HG03342 (cell line): ENCODE measurements around the gene FMO3.

Experiments
- ATAC-seq: cut with Tn5 transposase; IDR thresholded peaks from one replicate; pipeline ENCODE4 v1.9.1; 2021; ENCODE audit warnings: mild to moderate bottlenecking, moderate library complexity; ENCODE audit not compliant: unreplicated experiment

FMO3 gene

DNA sequence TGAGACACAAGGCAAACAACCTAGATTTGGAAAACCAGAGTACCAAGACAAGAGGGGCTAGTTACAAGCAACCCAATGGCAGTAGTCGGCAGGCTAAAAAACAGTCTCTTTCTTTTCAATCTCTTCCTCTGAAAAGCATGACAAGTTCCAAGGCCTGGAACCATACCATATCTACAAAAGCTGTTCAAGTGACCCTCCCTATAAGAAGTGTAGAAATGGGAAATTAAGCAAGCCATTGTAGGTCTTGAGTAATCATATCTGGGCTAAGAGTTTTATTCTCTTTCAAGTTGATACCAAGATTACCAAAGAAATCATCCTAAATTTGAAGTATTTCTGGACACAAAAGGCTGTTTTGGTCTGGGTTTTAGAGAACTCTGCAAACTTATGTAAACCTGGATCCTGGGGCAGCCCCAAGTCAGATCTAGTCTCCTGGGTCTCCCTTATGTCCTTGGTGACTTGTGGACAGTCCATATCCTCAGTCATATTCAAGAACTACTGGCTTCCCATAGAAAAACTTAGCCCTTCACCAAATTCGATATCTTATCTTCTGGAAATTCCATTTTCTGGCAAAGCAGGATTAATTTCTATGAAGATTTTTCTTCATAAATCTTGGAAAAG is 24.7 kb downstream of the FMO3 start:
- ATAC-seq, result no peak

DNA sequence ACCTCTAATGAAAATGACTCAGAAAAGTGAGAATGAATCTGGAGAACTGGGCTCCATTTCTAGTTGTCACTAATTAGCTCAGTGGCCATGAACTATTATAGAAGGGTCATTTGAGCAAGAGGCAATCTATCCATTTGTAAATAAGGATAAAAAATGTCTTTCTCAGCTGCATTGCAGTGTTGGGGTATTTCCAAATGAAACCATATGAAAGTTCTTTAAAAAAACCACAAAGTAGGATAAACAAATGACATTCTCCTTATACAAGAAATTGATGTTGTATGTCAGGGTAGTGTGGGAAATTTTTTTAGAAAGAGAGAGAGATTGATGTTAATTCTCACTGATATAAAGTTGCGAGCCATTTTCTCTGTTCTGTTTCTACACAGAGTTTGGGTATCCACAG is 26.0 kb downstream of the FMO3 start:
- no peak for ATAC-seq

DNA sequence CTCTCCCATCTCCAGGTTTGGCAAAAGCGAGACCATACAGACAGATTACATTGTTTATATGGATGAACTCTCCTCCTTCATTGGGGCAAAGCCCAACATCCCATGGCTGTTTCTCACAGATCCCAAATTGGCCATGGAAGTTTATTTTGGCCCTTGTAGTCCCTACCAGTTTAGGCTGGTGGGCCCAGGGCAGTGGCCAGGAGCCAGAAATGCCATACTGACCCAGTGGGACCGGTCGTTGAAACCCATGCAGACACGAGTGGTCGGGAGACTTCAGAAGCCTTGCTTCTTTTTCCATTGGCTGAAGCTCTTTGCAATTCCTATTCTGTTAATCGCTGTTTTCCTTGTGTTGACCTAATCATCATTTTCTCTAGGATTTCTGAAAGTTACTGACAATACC is 26.4 kb downstream of the FMO3 start:
- ATAC-seq, result no peak

DNA sequence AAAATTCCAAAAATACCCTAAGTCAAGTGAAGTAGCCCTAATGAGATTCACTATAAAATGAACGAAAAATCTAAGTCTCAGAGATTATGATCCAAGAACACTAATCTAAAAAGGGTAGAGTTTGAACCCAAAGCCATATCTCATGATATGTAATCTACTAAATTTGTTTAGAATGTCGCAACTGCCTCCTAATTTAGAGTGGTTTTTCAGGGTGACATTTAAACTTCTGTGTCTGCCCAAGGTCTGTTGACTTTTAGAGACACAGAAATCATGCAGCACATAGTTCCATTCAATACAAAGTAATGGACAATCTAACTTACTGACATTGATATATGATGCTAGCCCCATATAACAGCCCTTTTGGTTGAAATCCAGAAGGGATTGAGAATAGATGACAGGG is 28.9 kb downstream of the FMO3 start:
- no peak for ATAC-seq

GRCh38 chr1:171122299-171122698 is 31.6 kb downstream of the FMO3 start:
- ATAC-seq, result no peak

DNA sequence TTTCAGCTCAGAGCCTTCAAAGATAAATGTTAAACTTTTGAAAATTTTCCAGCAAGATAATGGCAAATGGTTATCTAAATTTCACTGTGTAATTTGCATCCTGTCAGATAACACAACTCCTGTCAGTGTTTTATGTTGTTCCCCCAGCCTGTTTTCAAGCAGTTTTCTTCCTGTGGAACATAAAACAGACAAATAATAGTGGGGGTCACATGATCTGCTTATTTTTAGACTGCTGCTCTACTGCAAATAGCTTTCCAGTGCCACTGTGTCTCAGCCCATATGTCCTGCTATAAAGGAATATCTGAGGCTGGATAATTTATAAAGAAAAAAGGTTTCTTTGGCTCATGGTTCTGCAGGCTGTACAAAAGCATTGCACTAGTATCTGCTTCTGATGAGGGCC is 32.2 kb downstream of the FMO3 start:
- no peak for ATAC-seq

DNA sequence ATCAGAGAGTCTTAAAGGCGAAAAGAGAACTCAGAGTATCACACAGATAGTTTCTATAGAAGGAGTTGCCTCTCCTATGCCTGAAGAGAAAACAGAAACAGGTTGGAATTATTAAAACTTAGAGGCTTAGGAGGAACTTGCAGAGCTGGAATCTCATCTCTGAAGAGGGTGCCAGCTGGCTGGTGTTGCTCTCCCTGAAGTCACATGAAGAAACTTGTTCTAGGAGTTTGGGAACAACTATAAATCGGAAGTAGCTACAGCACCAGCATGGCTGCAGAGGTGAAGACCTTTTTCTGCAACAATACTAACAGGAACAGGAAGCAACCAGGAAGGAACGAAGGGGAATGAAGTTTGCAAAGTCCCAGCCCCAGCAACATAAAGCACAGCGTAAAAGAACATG is 35.8 kb downstream of the FMO3 start:
- no peak for ATAC-seq

GRCh38 chr1:171127099-171127498 is 36.4 kb downstream of the FMO3 start:
- ATAC-seq, result no peak

- no peak for ATAC-seq
Measured at GRCh38 chr1:171127501-171127900, 36.8 kb downstream of the FMO3 start.

DNA sequence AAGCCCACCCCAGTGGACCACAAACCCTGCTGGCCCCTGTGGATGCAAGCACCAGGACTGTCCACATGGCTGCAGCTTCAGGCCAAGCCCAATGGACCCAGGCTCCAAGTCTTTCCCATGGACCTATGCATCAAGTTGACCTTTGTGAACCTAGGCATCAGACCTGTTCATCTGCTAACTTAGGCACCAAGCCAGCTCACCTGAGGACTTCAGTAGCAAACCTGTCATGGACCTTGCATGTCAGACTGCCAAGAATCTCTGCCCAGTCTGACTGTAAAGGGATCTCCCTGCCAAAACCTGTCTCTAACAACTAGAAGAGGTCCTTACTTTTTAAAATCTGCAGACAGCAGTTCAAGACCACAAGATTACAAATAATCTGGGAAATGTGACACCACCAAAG is 37.8 kb downstream of the FMO3 start:
- no peak for ATAC-seq

- no peak for ATAC-seq
Measured at GRCh38 chr1:171134204-171134923, 43.7 kb downstream of the FMO3 start.

GRCh38 chr1:171137580-171137979 is 46.9 kb downstream of the FMO3 start:
- no peak for ATAC-seq

GRCh38 chr1:171138980-171139379 is 48.3 kb downstream of the FMO3 start:
- no peak for ATAC-seq

DNA sequence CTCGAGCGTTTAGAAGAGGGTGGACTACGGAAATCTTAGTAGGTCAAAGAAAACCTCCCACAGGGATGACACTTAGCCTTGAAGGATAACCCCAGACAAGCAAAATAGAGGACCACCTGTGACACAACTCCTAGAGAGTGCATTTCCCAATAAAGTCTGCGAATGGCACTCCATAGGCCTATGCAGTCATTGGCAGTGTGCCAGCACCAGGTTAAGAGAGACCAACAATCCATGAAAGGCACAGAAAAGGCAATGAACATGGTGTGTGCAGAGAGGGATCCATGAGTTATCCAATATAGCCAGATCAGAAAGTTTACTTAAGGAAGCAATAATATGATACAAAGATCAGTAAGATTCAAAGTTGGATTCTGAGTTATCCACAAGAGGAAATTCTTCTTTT is 49.2 kb downstream of the FMO3 start:
- ATAC-seq, result no peak

DNA sequence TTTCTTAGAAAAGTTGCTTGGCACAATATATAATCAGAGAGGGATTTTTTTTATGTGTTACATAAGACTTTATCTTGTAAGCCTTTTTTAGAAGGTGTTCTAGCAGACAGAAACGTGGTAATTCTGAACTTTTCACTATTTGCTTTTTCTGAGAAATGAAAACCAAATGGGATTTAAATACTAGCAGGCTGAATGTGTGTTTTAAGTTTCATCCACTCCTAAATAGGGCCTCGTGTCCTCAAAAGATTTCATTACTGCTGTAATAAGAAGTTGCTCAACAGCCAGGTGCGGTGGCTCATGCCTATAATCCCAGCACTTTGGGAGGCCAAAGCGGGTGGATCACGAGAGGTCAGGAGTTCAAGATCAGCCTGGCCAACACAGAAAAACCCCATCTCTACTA is 49.7 kb downstream of the FMO3 start:
- ATAC-seq, result no peak

DNA sequence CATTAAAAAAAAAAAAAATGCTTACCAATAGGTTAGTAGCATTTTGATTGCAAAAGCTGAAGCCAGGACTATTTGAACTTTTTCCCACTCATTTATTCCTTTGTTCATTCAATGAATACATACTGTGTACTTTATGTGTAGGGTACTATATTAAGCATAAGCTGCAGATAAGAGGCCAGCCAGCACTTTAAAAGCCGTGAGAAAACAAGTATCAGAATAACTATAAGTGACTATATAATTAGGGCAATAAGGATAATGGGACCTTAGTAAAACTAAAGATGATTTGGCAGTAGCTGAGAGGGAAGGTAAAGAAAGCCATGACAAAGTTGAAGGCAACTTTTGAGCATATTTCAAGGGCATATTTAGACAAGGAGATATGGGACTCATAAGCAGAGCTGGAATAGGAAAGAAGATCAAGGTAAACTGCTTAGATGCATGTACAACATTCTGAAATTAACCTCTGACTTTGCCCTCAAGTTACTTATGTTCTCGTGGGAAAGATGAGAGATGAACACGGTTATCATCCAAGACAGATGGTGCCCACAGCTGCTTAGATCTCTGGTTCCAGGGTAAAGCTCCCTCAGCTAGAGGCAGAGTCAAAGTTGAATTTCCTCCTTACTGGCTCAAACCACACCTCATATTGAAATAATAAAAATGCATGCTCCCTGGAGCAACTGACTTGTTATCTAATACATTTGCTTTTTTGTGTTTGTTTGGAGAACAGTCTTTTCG is 50.4 kb downstream of the FMO3 start:
- ATAC-seq, result no peak

- ATAC-seq, result no peak
Measured at GRCh38 chr1:171141688-171142415, 51.1 kb downstream of the FMO3 start.

DNA sequence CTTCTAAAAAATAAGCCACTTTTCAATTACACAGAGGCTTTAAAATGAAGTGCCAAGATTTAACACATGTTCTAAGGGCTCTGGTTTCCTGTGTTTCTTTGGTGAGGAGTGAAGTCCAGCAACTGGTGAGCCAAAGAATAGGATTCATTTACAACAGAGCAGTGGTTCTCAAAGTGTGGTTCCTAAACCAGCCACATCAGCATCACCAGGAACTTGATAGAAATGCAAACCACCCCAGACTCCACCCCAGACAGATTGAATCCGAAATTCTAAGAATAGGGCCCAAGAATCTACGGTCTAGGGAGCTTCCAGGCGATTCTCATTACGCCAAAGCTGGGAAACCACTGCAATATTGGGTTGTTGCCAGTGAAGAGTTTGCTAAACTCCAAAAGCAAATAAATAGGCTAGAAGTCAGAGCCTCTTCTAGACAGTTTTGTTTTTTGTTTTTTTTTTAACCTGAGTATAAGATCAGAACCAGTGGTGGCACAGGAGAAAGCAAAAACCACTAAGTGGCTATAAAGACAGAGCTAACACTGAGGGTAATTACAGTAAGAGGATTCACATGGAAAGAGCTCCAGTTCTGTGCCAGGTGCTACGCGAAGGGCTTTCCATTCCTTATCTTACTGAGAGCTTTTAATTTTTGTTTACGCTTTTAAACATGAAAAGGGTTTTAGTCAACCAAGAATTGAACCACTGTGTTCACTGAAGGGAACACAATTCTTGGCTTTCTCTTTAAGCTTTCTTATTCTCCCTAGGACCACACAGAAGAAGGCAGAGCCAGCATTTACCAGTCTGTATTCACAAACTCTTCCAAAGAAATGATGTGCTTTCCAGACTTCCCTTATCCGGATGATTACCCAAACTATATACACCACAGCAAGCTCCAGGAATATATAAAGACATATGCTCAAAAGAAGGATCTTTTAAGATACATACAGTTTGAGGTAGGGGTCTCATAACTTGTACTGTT is 52.0 kb downstream of the FMO3 start:
- ATAC-seq, result no peak

DNA sequence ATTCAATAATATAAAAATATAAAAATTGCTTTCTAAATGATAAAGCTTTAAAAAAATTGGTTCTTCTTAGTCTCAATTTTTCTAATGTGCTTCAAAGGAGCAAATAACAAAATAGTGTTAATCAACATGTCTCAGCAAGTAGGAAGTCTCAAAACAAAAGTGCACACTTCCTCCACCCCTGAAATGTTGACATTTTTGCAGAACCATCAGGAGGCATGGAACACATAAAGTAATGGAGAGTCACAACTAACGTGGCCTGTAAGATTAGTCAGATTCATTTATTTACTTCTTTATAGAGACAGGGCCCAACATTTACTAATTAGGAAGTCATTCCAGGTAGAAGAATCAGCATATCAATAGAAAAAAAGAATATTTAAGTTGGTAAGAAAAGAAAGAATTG is 59.5 kb downstream of the FMO3 start:
- ATAC-seq, result no peak

GRCh38 chr1:171152549-171152948 is 61.8 kb downstream of the FMO3 start:
- no peak for ATAC-seq
